H1 (cell line): ENCODE data around the gene CERS1. TPM values are rescaled to one million over a fixed set of nuclear protein-coding genes. Genes with fewer than 3 reads are reported as not detected.

Experiments used
- CTCF ChIA-PET: fragments of 300-600 bp; sonication (Branson Sonifier 250); formaldehyde crosslinking; loops from one replicate; lab custom pipeline; 2021; ENCODE audit not compliant: partially characterized antibody; lab: Charles Lee
- POLR2A ChIA-PET: fragments of 300-600 bp; sonication (Branson Sonifier 250); formaldehyde crosslinking; loops from one replicate; lab custom pipeline; 2021; ENCODE audit warnings: inconsistent platforms; ENCODE audit not compliant: partially characterized antibody; lab: Charles Lee
- DNase-seq, 2 experiments: peaks; one replicate each; pipeline versions ENCODE4 v3.0.0 to v3.0.0-alpha.2; 2010 to 2022; ENCODE audit warnings: low spot score in 2 of 2, low read depth in 1 of 2, mixed read lengths in 1 of 2
- FAIRE-seq: peaks from 2 replicates; lab custom pipeline; 2011; peaks lifted over from hg19 to GRCh38; lab: Jason Lieb, UNC
- H2AFZ ChIP-seq: 2 replicates; pipeline ENCODE4 v1.8.1; 2012; ENCODE audit warnings: low read length, inconsistent platforms
- H2AK5ac ChIP-seq: 2 replicates; pipeline ENCODE4 v1.6.1; 2013; ENCODE audit warnings: low read depth, low read length
- H2BK120ac ChIP-seq: replicated peaks from 2 replicates; pipeline ENCODE3; 2013; ENCODE audit warnings: low read depth, low read length, inconsistent platforms
- H2BK12ac ChIP-seq: 2 replicates; pipeline ENCODE4 v1.6.1; 2013; ENCODE audit warnings: low read depth, low read length
- H2BK15ac ChIP-seq: 2 replicates; pipeline ENCODE4 v1.6.1; 2013; ENCODE audit warnings: low read length
- H2BK20ac ChIP-seq: 2 replicates; pipeline ENCODE4 v1.6.1; 2013; ENCODE audit warnings: low read length
- H2BK5ac ChIP-seq: 2 replicates; pipeline ENCODE4 v1.6.1; 2013; ENCODE audit warnings: low read depth, low read length
- H3K14ac ChIP-seq: 2 replicates; pipeline ENCODE4 v1.6.1; 2013; ENCODE audit warnings: inconsistent platforms; ENCODE audit not compliant: insufficient read length
- H3K18ac ChIP-seq: 2 replicates; pipeline ENCODE4 v1.6.1; 2013; ENCODE audit warnings: low read length; ENCODE audit errors: extremely low read depth
- H3K23ac ChIP-seq: 2 replicates; pipeline ENCODE4 v1.6.1; 2013; ENCODE audit warnings: inconsistent platforms; ENCODE audit not compliant: insufficient read length
- H3K23me2 ChIP-seq: 2 replicates; pipeline ENCODE4 v1.6.1; 2013; ENCODE audit warnings: low read depth, low read length
- H3K27ac ChIP-seq: 2 replicates; pipeline ENCODE4 v1.6.1; 2011; ENCODE audit warnings: low read depth, low read length, inconsistent platforms
- H3K27me3 ChIP-seq, 4 experiments: replicated peaks in 1 of 4; 1 replicate in 1 of 4; 2 replicates in 3 of 4; pipeline versions ENCODE4 v1.6.1 to v1.8.1; 2011 to 2013; ENCODE audit warnings: low read length in 3 of 4, mild to moderate bottlenecking in 3 of 4, inconsistent platforms in 2 of 4, mixed read lengths in 2 of 4, moderate library complexity in 1 of 4; ENCODE audit not compliant: control insufficient read depth in 3 of 4, insufficient read depth in 3 of 4; ENCODE audit errors: extremely low read depth in 1 of 4
- H3K36me3 ChIP-seq, 4 experiments: 2 replicates each; pipeline versions ENCODE4 v1.6.1 to v1.8.1; 2011 to 2013; ENCODE audit warnings: mild to moderate bottlenecking in 4 of 4, low read length in 3 of 4, moderate library complexity in 2 of 4, control low read depth in 1 of 4, inconsistent platforms in 1 of 4; ENCODE audit not compliant: insufficient read depth in 4 of 4, control insufficient read depth in 2 of 4
- H3K4ac ChIP-seq: replicated peaks from 2 replicates; pipeline ENCODE3; 2013; ENCODE audit warnings: low read length, low read depth, mixed read lengths, inconsistent platforms; ENCODE audit not compliant: insufficient read length
- H3K4me1 ChIP-seq, 4 experiments: replicated peaks in 1 of 4; 1 replicate in 1 of 4; 2 replicates in 3 of 4; pipeline versions ENCODE4 v1.6.1 to v1.8.1; 2011 to 2013; ENCODE audit warnings: low read length in 3 of 4, inconsistent platforms in 2 of 4, mixed read lengths in 1 of 4; ENCODE audit not compliant: insufficient read depth in 4 of 4, control insufficient read depth in 3 of 4
- H3K4me2 ChIP-seq, 2 experiments: 2 replicates each; pipeline versions ENCODE4 v1.6.1 to v1.8.1; 2011 to 2013; ENCODE audit warnings: low read depth in 2 of 2, low read length in 2 of 2, control low read depth in 1 of 2, inconsistent platforms in 1 of 2, mild to moderate bottlenecking in 1 of 2; ENCODE audit not compliant: insufficient read depth in 1 of 2
- H3K4me3 ChIP-seq, 4 experiments: fragments of 200-600, 300-600 bp in 1 of 4; sonication (generic), shearing (Covaris generic), sonication (Bioruptor Twin) in 1 of 4; 2 replicates each; pipeline versions ENCODE4 v1.5.1 to v1.8.1; 2011 to 2016; ENCODE audit warnings: low read length in 4 of 4, low read depth in 3 of 4, control low read depth in 2 of 4, inconsistent platforms in 2 of 4, mild to moderate bottlenecking in 2 of 4, mixed read lengths in 1 of 4, moderate library complexity in 1 of 4; ENCODE audit not compliant: insufficient read depth in 2 of 4; ENCODE audit errors: extremely low read depth in 1 of 4
- H3K56ac ChIP-seq: replicated peaks from 2 replicates; pipeline ENCODE3; 2013; ENCODE audit warnings: low read depth, mild to moderate bottlenecking, mixed read lengths, low read length, inconsistent platforms; ENCODE audit not compliant: insufficient read length
- H3K79me1 ChIP-seq: 2 replicates; pipeline ENCODE4 v1.6.1; 2013; ENCODE audit warnings: low read depth, low read length, control low read depth
- H3K79me2 ChIP-seq, 2 experiments: 2 replicates each; pipeline versions ENCODE4 v1.6.1 to v1.8.1; 2012 to 2013; ENCODE audit warnings: low read length in 2 of 2, mild to moderate bottlenecking in 2 of 2, inconsistent platforms in 1 of 2; ENCODE audit not compliant: insufficient read depth in 2 of 2, control insufficient read depth in 1 of 2
- H3K9ac ChIP-seq, 4 experiments: replicated peaks in 1 of 4; 1 replicate in 1 of 4; 2 replicates in 3 of 4; pipeline versions ENCODE4 v1.6.1 to v1.8.1; 2011 to 2013; ENCODE audit warnings: low read depth in 3 of 4, low read length in 3 of 4, control low read depth in 2 of 4, mild to moderate bottlenecking in 2 of 4, moderate library complexity in 2 of 4, inconsistent platforms in 1 of 4; ENCODE audit errors: extremely low read depth in 1 of 4
- H3K9me3 ChIP-seq, 2 experiments: 2 replicates each; pipeline versions ENCODE4 v1.6.1 to v1.8.1; 2012 to 2013; ENCODE audit warnings: mild to moderate bottlenecking in 2 of 2, moderate library complexity in 2 of 2, control low read depth in 1 of 2, inconsistent platforms in 1 of 2, low read depth in 1 of 2, low read length in 1 of 2, mixed read lengths in 1 of 2; ENCODE audit not compliant: insufficient read depth in 2 of 2
- H4K20me1 ChIP-seq, 2 experiments: replicated peaks in 1 of 2; 2 replicates each; pipeline versions ENCODE3 to v1.8.1; 2011 to 2013; ENCODE audit warnings: inconsistent platforms in 2 of 2, low read length in 2 of 2, mild to moderate bottlenecking in 1 of 2; ENCODE audit not compliant: insufficient read depth in 2 of 2, control insufficient read depth in 1 of 2
- H4K5ac ChIP-seq: 2 replicates; pipeline ENCODE4 v1.6.1; 2013; ENCODE audit warnings: low read length, low read depth, mixed read lengths, inconsistent platforms; ENCODE audit not compliant: insufficient read length
- H4K8ac ChIP-seq: 2 replicates; pipeline ENCODE4 v1.8.0; 2013; ENCODE audit warnings: mild to moderate bottlenecking, moderate library complexity, low read length, inconsistent platforms; ENCODE audit not compliant: insufficient read depth; ENCODE audit errors: extremely low read depth
- H4K91ac ChIP-seq: replicated peaks from 2 replicates; pipeline ENCODE3; 2013; ENCODE audit warnings: low read length, mixed read lengths, inconsistent platforms; ENCODE audit not compliant: insufficient read length
- ASH2L ChIP-seq: fragments of 200-600, 300-600 bp; sonication (generic); IDR thresholded peaks from one replicate; pipeline ENCODE4 v1.7.1; 2017; ENCODE audit warnings: low read length
- CHD2 ChIP-seq: IDR thresholded peaks from 2 replicates; pipeline ENCODE4 v1.6.1; 2012; ENCODE audit warnings: low read length, improper control_type of control experiment
- HDAC6 ChIP-seq: IDR thresholded peaks from one replicate; pipeline ENCODE4 v1.7.1; 2012; ENCODE audit warnings: low read depth, mild to moderate bottlenecking, inconsistent platforms, low read length, moderate library complexity
- RAD21 ChIP-seq, 2 experiments: IDR thresholded peaks in 1 of 2; conservative IDR thresholded peaks in 1 of 2; 2 replicates each; pipeline ENCODE4 v1.6.1; 2011; ENCODE audit warnings: low read depth in 2 of 2, low read length in 2 of 2, improper control_type of control experiment in 1 of 2, inconsistent platforms in 1 of 2, mild to moderate bottlenecking in 1 of 2, moderate library complexity in 1 of 2
- SAP30 ChIP-seq: fragments of 300-600 bp; sonication (generic); IDR thresholded peaks from 2 replicates; pipeline ENCODE4 v1.7.1; 2012; ENCODE audit warnings: low read length, moderate library complexity, mild to moderate bottlenecking, inconsistent platforms; ENCODE audit not compliant: insufficient read depth, insufficient replicate concordance
- SP1 ChIP-seq: IDR thresholded peaks from 2 replicates; pipeline ENCODE4 v1.6.1; 2011; ENCODE audit warnings: low read depth, low read length
- SP2 ChIP-seq: IDR thresholded peaks from 2 replicates; pipeline ENCODE4 v1.6.1; 2012; ENCODE audit warnings: mild to moderate bottlenecking, low read length, inconsistent platforms
- WGBS, 2 experiments: shearing (Covaris generic) in 1 of 2; methylation state at CpG; one replicate each; pipeline versions ENCODE4 v1.1.6 to v1.1.7; 2013 to 2015; ENCODE audit warnings: low lambda C conversion rate in 2 of 2, mixed read lengths in 2 of 2, inconsistent platforms in 1 of 2, low coverage in 1 of 2, missing lambda C conversion rate in 1 of 2; ENCODE audit not compliant: insufficient replicate concordance in 2 of 2, insufficient coverage in 1 of 2, insufficient read length in 1 of 2; ENCODE audit errors: extremely low coverage in 1 of 2, missing lambda C conversion rate in 1 of 2; 5-methylcytosine and 5-hydroxymethylcytosine counted together
- polyA plus RNA-seq, 7 experiments: library from polyadenylated mRNA; depleted of rRNA in 3 of 7; stranded (reverse) in 5 of 7; unstranded in 2 of 7; fragments of >200 nt in 5 of 7; fragments of 200-250 nt in 2 of 7; gene quantifications; 1 replicate in 5 of 7; 2 replicates in 1 of 7; 4 replicates in 1 of 7; pipeline versions ENCODE4 v1.2.1 to v1.2.3, GENCODE V29; 2011 to 2013; ENCODE audit warnings: missing spikeins in 2 of 7, mixed read lengths in 2 of 7
- total RNA-seq: library from RNA; stranded (reverse); fragmentation: NEBNext Ultra II Directional; extraction: Animal tissue kit (Norgen Biotek cat#: 25700); gene quantifications from 2 replicates; pipeline ENCODE4 v1.2.1, GENCODE V29; 2021
- TF ChIP-seq, protein P1 (sequence below), 3 experiments: IDR thresholded peaks; 1 replicate in 2 of 3; 2 replicates in 1 of 3; pipeline versions ENCODE4 v1.5.1 to v1.6.1; 2011; ENCODE audit warnings: low read length in 3 of 3, mild to moderate bottlenecking in 3 of 3, inconsistent platforms in 2 of 3, low read depth in 1 of 3, moderate library complexity in 1 of 3; ENCODE audit not compliant: insufficient read depth in 1 of 3; ENCODE audit errors: control extremely low read depth in 1 of 3
- TF ChIP-seq, protein P2 (sequence below): IDR thresholded peaks from 2 replicates; pipeline ENCODE4 v1.6.1; 2012; ENCODE audit warnings: inconsistent platforms

The CERS1 gene
- total and polyA plus RNA-seq, 2 of the 8 experiments (the other 6 are each of a cell fraction or from before 2014, with no cell fraction given), result 18.6 to 51.0 TPM

DNA sequence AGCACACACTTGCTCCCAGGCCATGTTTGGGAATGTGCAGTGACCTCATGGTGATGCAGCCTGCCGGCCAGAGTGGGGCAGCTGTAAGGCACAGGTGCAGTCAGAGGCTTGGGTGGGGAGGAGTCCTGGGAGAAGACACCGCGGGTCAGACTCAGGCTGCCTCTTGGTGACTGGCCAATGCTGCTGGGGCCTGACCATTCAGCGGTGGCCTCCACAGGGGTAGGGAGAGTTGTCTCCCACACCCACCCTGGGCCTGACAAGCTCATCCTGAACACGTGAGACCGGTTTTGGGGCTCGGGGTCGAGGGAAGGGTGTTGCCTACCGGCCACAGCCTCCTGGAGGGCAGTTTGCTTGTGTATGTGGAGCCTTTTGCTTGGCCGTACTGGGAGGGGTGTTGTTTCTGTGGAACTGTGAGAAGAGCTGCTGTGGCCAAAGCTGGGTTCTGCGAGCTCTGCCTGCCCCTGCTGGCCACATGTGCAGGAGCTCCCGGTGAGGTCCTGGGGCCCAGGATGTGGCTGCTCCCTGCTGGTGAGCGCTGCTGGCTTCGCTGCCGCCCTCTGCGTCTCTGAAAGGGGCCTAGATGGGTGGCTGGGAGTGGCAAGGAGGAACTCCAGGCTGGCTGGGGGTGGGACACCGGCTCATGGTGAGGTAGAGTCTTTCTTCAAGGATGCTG is 42.1 kb downstream of the CERS1 start:
- Histone ChIP-seq H3K27me3 (no peaks in the 10 kb centered on the region), H3K14ac (no peak overlapping the region), H2BK20ac (no peak overlapping the region), H2AFZ (no peak overlapping the region), H3K9me3 (no peaks in the 10 kb centered on the region), H3K79me1 (no peaks in the 10 kb centered on the region; the same call in 1 of the 2 replicates), H2AK5ac (no peak overlapping the region), H2BK120ac (no peak overlapping the region), H3K56ac (no peak overlapping the region), H3K4me1 (no peaks in the 10 kb centered on the region), H4K91ac (no peak overlapping the region), H4K8ac (no peak overlapping the region), H2BK5ac (no peak overlapping the region), H3K23me2 (no peaks in the 10 kb centered on the region), H3K27ac (no peak overlapping the region), H3K4me2 (no peak overlapping the region), H4K5ac (no peak overlapping the region), H3K79me2 (peaks cover 0 to 8% of the 10 kb centered on the region in 2 experiments; a peak in 2 of 4 replicates), H2BK15ac (no peak overlapping the region), H3K4me3 (no peak overlapping the region), H4K20me1 (peaks cover 21 to 22% of the 10 kb centered on the region in 2 experiments), H3K4ac (no peak overlapping the region), H3K18ac (no peak overlapping the region), H3K36me3 (peaks cover 42 to 75% (median 70%) of the 10 kb centered on the region in 4 experiments; a peak in 7 of 8 replicates), H3K23ac (no peak overlapping the region), H3K9ac (no peak overlapping the region), H2BK12ac (no peak overlapping the region)
- WGBS, 2 experiments, result 88% methylated on average over 15 of the region's 17 CpGs; no CpG with 5 or more reads in 1 of the 2 experiments
- no peak for DNase-seq
- CTCF ChIA-PET, result interaction anchor here (1.4 to 15.1 kb wide), 5 partner anchors 11 to 179 kb away, joined by 4 to 247 read pairs (median 16); no protein-coding TSS in a partner anchor
- POLR2A ChIA-PET, result interaction anchor here (1.0 kb wide), 1 partner anchor 12 kb away, joined by 3 read pairs; no protein-coding TSS in a partner anchor
- no peak for FAIRE-seq
- TF ChIP-seq SP1 (no peak), HDAC6 (no peak), ASH2L (no peak), RAD21 (IDR thresholded peaks at IDR 0.05 in 1 of 2, conservative IDR thresholded peaks at IDR 0.05 in 1 of 2; ENCODE audit: low read depth in 2 of 2, low read length in 2 of 2) (peak; percentile 11 to 23; a peak in 2 of 4 replicates), SAP30 (no peak), SP2 (no peak), CHD2 (no peak)
- TF ChIP-seq, protein P1, sequence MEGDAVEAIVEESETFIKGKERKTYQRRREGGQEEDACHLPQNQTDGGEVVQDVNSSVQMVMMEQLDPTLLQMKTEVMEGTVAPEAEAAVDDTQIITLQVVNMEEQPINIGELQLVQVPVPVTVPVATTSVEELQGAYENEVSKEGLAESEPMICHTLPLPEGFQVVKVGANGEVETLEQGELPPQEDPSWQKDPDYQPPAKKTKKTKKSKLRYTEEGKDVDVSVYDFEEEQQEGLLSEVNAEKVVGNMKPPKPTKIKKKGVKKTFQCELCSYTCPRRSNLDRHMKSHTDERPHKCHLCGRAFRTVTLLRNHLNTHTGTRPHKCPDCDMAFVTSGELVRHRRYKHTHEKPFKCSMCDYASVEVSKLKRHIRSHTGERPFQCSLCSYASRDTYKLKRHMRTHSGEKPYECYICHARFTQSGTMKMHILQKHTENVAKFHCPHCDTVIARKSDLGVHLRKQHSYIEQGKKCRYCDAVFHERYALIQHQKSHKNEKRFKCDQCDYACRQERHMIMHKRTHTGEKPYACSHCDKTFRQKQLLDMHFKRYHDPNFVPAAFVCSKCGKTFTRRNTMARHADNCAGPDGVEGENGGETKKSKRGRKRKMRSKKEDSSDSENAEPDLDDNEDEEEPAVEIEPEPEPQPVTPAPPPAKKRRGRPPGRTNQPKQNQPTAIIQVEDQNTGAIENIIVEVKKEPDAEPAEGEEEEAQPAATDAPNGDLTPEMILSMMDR (IDR thresholded peaks at IDR 0.05; ENCODE audit: control extremely low read depth in 1 of 3, insufficient read depth in 1 of 3, low read depth in 1 of 3, low read length in 3 of 3), result peak in 2 of 3 experiments; percentile 15 to 47; a peak in 3 of 4 replicates
- TF ChIP-seq, protein P2, sequence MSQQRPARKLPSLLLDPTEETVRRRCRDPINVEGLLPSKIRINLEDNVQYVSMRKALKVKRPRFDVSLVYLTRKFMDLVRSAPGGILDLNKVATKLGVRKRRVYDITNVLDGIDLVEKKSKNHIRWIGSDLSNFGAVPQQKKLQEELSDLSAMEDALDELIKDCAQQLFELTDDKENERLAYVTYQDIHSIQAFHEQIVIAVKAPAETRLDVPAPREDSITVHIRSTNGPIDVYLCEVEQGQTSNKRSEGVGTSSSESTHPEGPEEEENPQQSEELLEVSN, result no peak
